GM10266 (cell line): ENCODE data around the gene OR10G2.

Experiments used
- DNase-seq: peaks from one replicate; pipeline ENCODE4 v3.0.0; 2012; ENCODE audit errors: extremely low spot score
- CTCF ChIP-seq: IDR thresholded peaks from 2 replicates; pipeline ENCODE4 v1.5.1; 2012; ENCODE audit warnings: mild to moderate bottlenecking, low read depth; ENCODE audit not compliant: control insufficient read depth, insufficient read depth; ENCODE audit errors: missing control alignments

Gene OR10G2

GRCh38 chr14:21634840-21635239 is at the start of gene OR10G2:
Gene OR10G2, minus strand, starts transcription at chr14:21634940. Its CDS starts 98 bp downstream, at chr14:21634842.
- DNase-seq: no peak
- no peak for TF ChIP-seq CTCF

GRCh38 chr14:21680072-21680471 is 45.3 kb upstream of the OR10G2 start:
- no peak for DNase-seq

GRCh38 chr14:21675566-21675965 is 40.8 kb upstream of the OR10G2 start:
- no peak for DNase-seq
- no peak for TF ChIP-seq CTCF

More at GRCh38 chr14:21680072-21680471, 45.3 kb upstream of the OR10G2 start:
- no peak for TF ChIP-seq CTCF

GRCh38 chr14:21673718-21674117 is 39.0 kb upstream of the OR10G2 start, which contains the start of gene OR4E1:
Gene OR4E1, minus strand, starts transcription at chr14:21673818. Its CDS starts 2,883 bp downstream, at chr14:21670935.
- DNase-seq: no peak
- TF ChIP-seq CTCF: no peak

- TF ChIP-seq CTCF: no peak
- DNase-seq: no peak
These were observed 37.4 kb upstream of the OR10G2 start for GRCh38 chr14:21672116-21672515.

GRCh38 chr14:21671371-21671770 is 36.6 kb upstream of the OR10G2 start:
- DNase-seq: no peak
- no peak for TF ChIP-seq CTCF

- TF ChIP-seq CTCF: no peak
- DNase-seq: no peak
These were observed 34.5 kb upstream of the OR10G2 start for GRCh38 chr14:21669284-21669683.
